KMS-11 (cell line): Measurements from ENCODE around the gene KNSTRN.

Source experiments
- H2AFZ ChIP-seq: fragments of 200-600 bp; sonication (generic); 2 replicates; pipeline ENCODE4 v1.6.1; 2016; ENCODE audit warnings: antibody characterized with exemption, mixed run types, low read depth
- H3K27ac ChIP-seq: fragments of 200-600 bp; sonication (generic); 2 replicates; pipeline ENCODE4 v1.6.1; 2016; ENCODE audit warnings: mild to moderate bottlenecking, mixed run types
- H3K27me3 ChIP-seq: fragments of 200-600 bp; sonication (generic); 2 replicates; pipeline ENCODE4 v1.6.1; 2017; ENCODE audit warnings: mild to moderate bottlenecking, low read depth, mixed run types, moderate library complexity; ENCODE audit not compliant: insufficient read depth
- H3K36me3 ChIP-seq: fragments of 200-600 bp; sonication (generic); 2 replicates; pipeline ENCODE4 v1.6.1; 2017; ENCODE audit warnings: mild to moderate bottlenecking, mixed run types; ENCODE audit not compliant: insufficient read depth
- H3K4me1 ChIP-seq: fragments of 200-600 bp; sonication (generic); 2 replicates; pipeline ENCODE4 v1.6.1; 2016; ENCODE audit warnings: mild to moderate bottlenecking, low read depth, mixed run types; ENCODE audit not compliant: poor library complexity, severe bottlenecking
- H3K4me2 ChIP-seq: fragments of 200-600 bp; sonication (generic); 2 replicates; pipeline ENCODE4 v1.7.0; 2016; ENCODE audit warnings: mild to moderate bottlenecking, mixed run types
- H3K4me3 ChIP-seq: fragments of 200-600 bp; sonication (generic); IDR thresholded peaks from 2 replicates; pipeline ENCODE4 v1.6.1; 2017; ENCODE audit warnings: low read depth, low read length, mixed read lengths; ENCODE audit not compliant: insufficient read depth
- H3K79me2 ChIP-seq: fragments of 200-600 bp; sonication (generic); 2 replicates; pipeline ENCODE4 v1.6.1; 2016; ENCODE audit warnings: low read depth, mixed run types; ENCODE audit not compliant: insufficient read depth
- H3K9ac ChIP-seq: fragments of 200-600 bp; sonication (generic); 2 replicates; pipeline ENCODE4 v1.6.1; 2016; ENCODE audit warnings: mild to moderate bottlenecking, mixed run types
- H4K20me1 ChIP-seq: fragments of 200-600 bp; sonication (generic); 2 replicates; pipeline ENCODE4 v1.6.1; 2016; ENCODE audit warnings: mild to moderate bottlenecking, mixed run types; ENCODE audit not compliant: insufficient read depth
- CTCF ChIP-seq: fragments of 200-600 bp; sonication (generic); conservative IDR thresholded peaks from 2 replicates; pipeline ENCODE4 v1.6.1; 2017; ENCODE audit warnings: low read depth, mild to moderate bottlenecking, antibody characterized with exemption, low read length, moderate library complexity, mixed read lengths

KNSTRN gene

DNA sequence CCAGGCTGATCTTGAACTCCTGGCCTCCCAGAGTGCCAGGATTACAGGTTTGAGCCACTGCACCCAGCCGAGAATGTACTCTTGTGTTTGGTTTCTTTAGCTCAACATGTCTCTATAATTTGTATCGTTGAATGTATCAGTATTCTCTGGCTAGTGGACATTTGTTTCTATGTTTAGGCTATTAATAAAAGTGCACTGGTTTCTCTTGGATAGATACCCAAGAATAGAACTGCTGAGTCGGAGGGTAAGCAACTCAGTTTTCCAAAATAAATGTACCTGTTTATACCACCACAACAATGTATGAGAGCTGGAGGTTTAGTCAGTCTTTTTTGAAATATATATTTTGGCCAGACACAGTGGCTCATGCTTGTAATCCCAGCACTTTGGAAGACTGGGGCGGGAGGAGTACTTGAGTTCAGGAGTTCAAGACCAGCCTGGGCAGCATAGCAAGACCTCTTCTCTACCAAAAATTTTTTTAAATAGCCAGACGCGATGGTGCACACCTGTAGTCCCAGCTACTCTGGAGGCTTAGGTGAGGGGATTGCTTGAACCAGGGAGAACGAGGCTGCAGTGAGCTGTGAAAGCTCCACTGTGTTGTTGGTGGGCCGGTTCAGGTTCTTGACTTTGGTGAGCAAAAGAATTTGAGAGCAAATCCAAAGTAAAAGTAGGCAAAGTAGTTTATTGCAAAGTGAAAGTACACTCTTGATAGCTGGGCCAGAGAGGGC is 15.3 kb downstream of the KNSTRN start:
- Histone ChIP-seq H3K27me3 (no peaks in the 10 kb centered on the region), H3K4me1 (peaks cover 17% of the 10 kb centered on the region), H3K27ac (no peak overlapping the region), H2AFZ (no peak overlapping the region), H3K4me2 (no peak overlapping the region), H3K4me3 (no peak overlapping the region), H3K79me2 (no peaks in the 10 kb centered on the region), H3K36me3 (peaks cover 2% of the 10 kb centered on the region; the same call in 1 of the 2 replicates), H3K9ac (no peak overlapping the region), H4K20me1 (no peaks in the 10 kb centered on the region)
- no peak for TF ChIP-seq CTCF

- peaks cover 17% of the 10 kb centered on the region for H3K4me1 ChIP-seq
- no peak overlapping the region for H2AFZ ChIP-seq
- H3K4me3 ChIP-seq = no peak overlapping the region
- no peaks in the 10 kb centered on the region for H3K79me2 ChIP-seq
- H3K36me3 ChIP-seq = no peaks in the 10 kb centered on the region; the same call in 1 of the 2 replicates
- no peak overlapping the region for H3K9ac ChIP-seq
- no peaks in the 10 kb centered on the region for H3K27me3 ChIP-seq
- no peak overlapping the region for H3K4me2 ChIP-seq
- H4K20me1 ChIP-seq = no peaks in the 10 kb centered on the region
- no peak for TF ChIP-seq CTCF
- no peak overlapping the region for H3K27ac ChIP-seq
Measured at GRCh38 chr15:40398413-40398873, 15.9 kb downstream of the KNSTRN start.

- Histone ChIP-seq H3K27me3 (no peaks in the 10 kb centered on the region), H3K9ac (no peak overlapping the region), H3K79me2 (no peaks in the 10 kb centered on the region), H3K27ac (no peak overlapping the region), H2AFZ (no peak overlapping the region), H3K4me3 (no peak overlapping the region), H3K4me2 (no peak overlapping the region), H4K20me1 (no peaks in the 10 kb centered on the region), H3K36me3 (no peaks in the 10 kb centered on the region), H3K4me1 (peaks cover 17% of the 10 kb centered on the region)
- no peak for TF ChIP-seq CTCF
Measured at GRCh38 chr15:40399370-40399769, 16.8 kb downstream of the KNSTRN start.

DNA sequence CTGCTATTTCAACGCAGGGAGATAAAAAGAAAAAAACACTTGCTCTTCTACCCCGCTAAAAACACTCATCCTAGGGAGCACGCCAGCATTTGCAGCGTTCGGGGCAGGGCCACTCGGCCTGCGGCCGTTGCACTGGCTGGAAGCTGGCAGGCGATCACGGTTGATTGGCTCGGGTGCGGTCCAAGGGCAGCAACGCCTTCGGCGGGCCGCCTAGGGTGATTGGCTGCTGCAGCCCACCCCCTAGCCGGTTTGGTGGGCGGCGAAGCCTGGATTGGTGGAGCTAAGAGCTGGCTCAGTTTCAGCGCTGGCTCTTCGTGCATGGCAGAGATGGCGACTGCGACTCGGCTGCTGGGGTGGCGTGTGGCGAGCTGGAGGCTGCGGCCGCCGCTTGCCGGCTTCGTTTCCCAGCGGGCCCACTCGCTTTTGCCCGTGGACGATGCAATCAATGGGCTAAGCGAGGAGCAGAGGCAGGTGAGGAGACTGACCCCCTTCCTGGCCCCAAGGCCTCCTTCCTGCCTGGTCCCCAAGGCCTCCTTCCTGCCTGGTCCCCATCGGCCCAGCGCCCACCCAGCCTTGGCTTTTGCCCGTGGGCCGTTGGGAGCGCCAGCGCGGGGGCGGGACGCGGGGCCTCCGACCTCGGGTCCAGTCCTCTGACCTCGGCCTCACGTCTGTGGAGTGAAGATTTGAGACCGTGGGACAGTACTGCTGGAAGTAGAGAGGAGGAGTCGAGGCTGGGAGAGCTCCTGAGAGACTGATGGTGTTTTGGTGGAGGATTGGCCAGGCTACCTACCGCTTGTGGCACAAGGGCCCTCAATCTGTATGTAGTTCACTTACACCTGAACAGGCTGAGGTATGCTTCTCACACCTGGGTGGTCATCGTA is 23.2 kb downstream of the KNSTRN start, which contains the start of gene IVD:
Gene IVD (plus strand): TSS at position 295 of the 881 bp plus-strand sequence. CDS start 33 bp downstream, at position 328.
- Histone ChIP-seq H3K27ac (no peak within 1 kb of the TSS), H3K9ac (no peak within 1 kb of the TSS), H2AFZ (no peak within 1 kb of the TSS), H3K4me2 (no peak within 1 kb of the TSS), H3K79me2 (no peaks in the 10 kb centered on the region), H3K36me3 (no peaks in the 10 kb centered on the region), H3K27me3 (no peaks in the 10 kb centered on the region), H3K4me1 (peaks cover 34% of the 10 kb centered on the region), H3K4me3 (no peak within 1 kb of the TSS), H4K20me1 (no peaks in the 10 kb centered on the region)
- TF ChIP-seq CTCF = no peak
